AG04450 (cell line): ENCODE measurements around the gene CLDN14. TPM values are rescaled to one million over a fixed set of nuclear protein-coding genes. Genes with fewer than 3 reads are reported as not detected.

Source experiments
- CTCF ChIA-PET: fragments of 300-600, 350-600 bp; formaldehyde crosslinking; extraction: SDS; loops from one replicate; lab custom pipeline; 2022; ENCODE audit warnings: antibody characterized with exemption, inconsistent platforms; lab: Charles Lee
- POLR2A ChIA-PET: fragments of 350-600 bp; formaldehyde crosslinking; extraction: SDS; loops from one replicate; lab custom pipeline; 2021; ENCODE audit warnings: antibody characterized with exemption, inconsistent platforms; lab: Yijun Ruan, JAX
- DNase-seq: peaks from one replicate; pipeline ENCODE4 v3.0.0-alpha.2; 2011; ENCODE audit warnings: low read depth, low spot score
- H3K27ac ChIP-seq: one replicate; pipeline ENCODE4 v1.5.1; 2012; ENCODE audit warnings: low read depth, low read length, control low read depth
- H3K27me3 ChIP-seq: one replicate; pipeline ENCODE4 v1.6.0; 2012; ENCODE audit warnings: low read length; ENCODE audit not compliant: control insufficient read depth, insufficient read depth
- H3K4me3 ChIP-seq: 2 replicates; pipeline ENCODE4 v1.5.1; 2011; ENCODE audit warnings: mild to moderate bottlenecking, low read depth, low read length, control low read depth
- H3K9me3 ChIP-seq: 2 replicates; pipeline ENCODE4 v1.5.1; 2012; ENCODE audit warnings: low read length; ENCODE audit not compliant: control insufficient read depth, insufficient read depth
- polyA plus RNA-seq: library from polyadenylated mRNA; depleted of rRNA; stranded (reverse); fragments of >200 nt; gene quantifications from 2 replicates; pipeline ENCODE4 v1.2.3, GENCODE V29; 2011
- TF ChIP-seq, protein P1 (sequence below): IDR thresholded peaks from 2 replicates; pipeline ENCODE4 v1.5.1; 2011; ENCODE audit warnings: low read depth, low read length, control low read depth, inconsistent platforms

Gene CLDN14
- polyA plus RNA-seq, 1 experiment = not detected

DNA sequence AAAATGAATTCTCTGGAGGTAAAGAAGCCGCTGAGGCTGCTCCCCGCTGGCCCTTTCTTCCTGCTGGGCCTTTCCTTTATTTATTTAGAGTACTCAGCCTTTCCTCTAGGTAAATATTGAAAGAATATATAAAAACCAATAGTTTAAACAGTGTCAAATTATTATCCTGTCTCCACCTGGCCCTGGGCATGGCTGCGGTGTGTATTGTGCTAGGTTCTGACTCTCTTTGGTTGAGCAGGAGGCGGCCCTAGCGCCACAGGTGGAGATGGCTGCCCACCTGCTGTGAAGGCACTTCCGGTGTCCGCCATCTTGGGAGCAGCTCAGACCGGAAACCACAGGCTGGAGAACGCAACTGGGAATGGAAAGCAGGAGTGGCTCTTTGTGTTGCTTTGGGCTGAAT, 29.0 kb upstream of the CLDN14 start:
- H3K27me3 ChIP-seq = peaks cover 34% of the 10 kb centered on the region
- H3K4me3 ChIP-seq = no peak overlapping the region
- H3K9me3 ChIP-seq = no peaks in the 10 kb centered on the region
- ChIA-PET POLR2A (no interaction called here), CTCF (no interaction called here)
- no peak for DNase-seq
- TF ChIP-seq, protein P1, sequence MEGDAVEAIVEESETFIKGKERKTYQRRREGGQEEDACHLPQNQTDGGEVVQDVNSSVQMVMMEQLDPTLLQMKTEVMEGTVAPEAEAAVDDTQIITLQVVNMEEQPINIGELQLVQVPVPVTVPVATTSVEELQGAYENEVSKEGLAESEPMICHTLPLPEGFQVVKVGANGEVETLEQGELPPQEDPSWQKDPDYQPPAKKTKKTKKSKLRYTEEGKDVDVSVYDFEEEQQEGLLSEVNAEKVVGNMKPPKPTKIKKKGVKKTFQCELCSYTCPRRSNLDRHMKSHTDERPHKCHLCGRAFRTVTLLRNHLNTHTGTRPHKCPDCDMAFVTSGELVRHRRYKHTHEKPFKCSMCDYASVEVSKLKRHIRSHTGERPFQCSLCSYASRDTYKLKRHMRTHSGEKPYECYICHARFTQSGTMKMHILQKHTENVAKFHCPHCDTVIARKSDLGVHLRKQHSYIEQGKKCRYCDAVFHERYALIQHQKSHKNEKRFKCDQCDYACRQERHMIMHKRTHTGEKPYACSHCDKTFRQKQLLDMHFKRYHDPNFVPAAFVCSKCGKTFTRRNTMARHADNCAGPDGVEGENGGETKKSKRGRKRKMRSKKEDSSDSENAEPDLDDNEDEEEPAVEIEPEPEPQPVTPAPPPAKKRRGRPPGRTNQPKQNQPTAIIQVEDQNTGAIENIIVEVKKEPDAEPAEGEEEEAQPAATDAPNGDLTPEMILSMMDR = no peak
- no peak overlapping the region for H3K27ac ChIP-seq

DNA sequence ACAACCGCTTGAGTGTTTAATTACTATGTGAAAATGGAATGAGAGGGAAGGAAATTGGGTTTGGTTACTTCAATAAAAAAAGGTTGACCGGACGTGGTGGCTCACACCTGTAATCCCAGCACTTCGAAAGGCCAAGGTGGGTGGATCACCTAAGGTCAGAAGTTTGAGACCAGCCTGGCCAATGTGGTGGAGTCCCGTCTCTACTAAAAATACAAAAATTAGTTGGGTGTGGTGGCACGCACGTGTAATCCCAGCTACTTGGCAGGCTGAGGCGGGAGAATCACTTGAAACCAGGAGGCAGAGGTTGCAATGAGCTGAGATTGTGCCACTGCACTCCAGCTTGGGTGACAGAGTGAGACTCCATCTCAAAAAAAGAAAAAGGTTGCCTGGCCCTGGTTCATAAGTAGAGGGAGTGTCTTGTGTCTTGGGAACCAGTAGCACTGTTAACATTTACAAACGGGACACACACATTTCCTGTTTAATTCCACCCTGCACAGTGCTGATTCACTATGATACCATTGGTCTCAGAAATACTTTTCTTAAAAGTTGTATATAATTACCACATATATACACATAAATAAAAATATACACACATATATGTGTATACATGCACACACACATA, 27.6 kb upstream of the CLDN14 start:
- DNase-seq = no peak
- Histone ChIP-seq H3K27me3 (peaks cover 25% of the 10 kb centered on the region), H3K27ac (no peak overlapping the region), H3K4me3 (no peak overlapping the region), H3K9me3 (no peaks in the 10 kb centered on the region)
- TF ChIP-seq, protein P1 = no peak
- ChIA-PET CTCF (interaction anchor here (0.6 to 1.6 kb wide), 2 partner anchors 421 to 431 kb away, joined by 3 read pairs; no protein-coding TSS in a partner anchor), POLR2A (no interaction called here)

DNA sequence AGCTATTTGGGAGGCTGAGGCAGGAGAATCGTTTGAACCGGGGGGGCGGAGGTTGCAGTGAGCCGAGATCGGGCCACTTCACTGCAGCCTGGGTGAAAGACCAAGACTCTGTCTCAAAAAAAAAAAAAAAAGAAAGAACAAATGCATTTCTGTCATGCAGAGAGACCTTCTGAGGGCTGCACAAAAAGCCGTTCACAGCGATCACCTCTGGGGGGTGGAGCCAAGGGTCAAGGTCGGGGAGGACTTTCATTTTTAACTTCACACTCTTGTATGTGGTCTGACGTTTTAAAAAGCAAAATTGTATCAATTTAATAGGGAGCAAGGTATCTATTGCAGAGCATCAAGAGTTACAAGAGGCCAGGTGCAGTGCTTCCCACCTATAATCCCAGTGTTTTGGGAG, 26.6 kb upstream of the CLDN14 start:
- no peak overlapping the region for H3K4me3 ChIP-seq
- peaks cover 15% of the 10 kb centered on the region for H3K27me3 ChIP-seq
- no peaks in the 10 kb centered on the region for H3K9me3 ChIP-seq
- POLR2A ChIA-PET = no interaction called here
- CTCF ChIA-PET = interaction anchor here (0.8 to 1.8 kb wide), 4 partner anchors 411 to 495 kb away, joined by 3 to 6 read pairs (median 5); no protein-coding TSS in a partner anchor
- no peak for DNase-seq
- TF ChIP-seq, protein P1 = no peak
- no peak overlapping the region for H3K27ac ChIP-seq

DNA sequence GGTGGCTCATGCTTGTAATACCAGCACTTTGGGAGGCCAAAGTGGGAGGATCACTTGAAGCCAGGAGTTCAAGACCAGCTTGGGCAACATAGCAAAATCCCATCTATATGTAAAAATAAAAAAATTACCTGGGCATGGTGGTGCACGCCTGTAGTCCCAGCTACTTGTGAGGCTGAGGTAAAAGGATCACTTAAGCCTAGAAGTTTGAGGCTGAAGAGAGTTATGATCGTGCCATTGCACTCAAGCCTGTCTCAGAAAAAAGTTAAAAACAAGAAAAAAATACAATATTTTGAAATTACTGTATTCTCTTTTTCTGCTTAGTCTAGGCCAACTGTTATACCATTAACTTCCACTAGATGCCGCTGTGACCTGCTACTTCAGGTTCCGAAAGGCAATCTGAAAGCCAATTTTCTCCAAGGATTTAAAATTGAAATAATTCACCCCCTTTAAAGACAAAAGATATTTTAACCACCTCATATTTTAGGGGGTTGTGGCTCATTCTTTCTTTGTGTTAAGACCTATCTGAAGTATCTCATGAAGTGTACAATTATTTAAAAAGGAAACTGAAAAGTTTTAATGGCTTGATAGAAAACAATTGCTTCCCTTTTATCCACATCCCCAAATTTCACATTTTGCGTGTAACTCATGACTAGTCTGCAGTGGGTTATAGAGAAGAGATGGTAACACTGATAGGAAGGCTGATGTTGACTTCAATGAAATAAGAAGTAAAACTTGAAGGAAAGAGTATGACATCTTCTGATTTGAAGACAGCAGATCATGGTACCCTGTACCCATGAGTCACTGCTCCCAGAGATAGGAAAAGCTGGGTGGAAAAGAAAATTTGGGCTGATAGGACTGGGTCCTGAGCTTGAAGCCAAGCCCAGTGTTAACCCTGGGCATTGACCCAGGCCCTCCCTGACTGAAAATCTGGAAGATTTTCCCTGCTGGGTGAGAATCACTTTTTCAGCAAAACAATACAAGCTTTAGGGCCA, 24.4 kb upstream of the CLDN14 start:
- H3K27ac ChIP-seq = no peak overlapping the region
- ChIA-PET POLR2A (no interaction called here), CTCF (interaction anchor here (0.6 to 2.1 kb wide), 27 partner anchors 13 to 506 kb away, joined by 3 to 11 read pairs (median 4); no protein-coding TSS in a partner anchor)
- H3K9me3 ChIP-seq = no peaks in the 10 kb centered on the region; the same call in 1 of the 2 replicates
- TF ChIP-seq, protein P1 = peak; percentile 87
- peaks cover 9% of the 10 kb centered on the region for H3K27me3 ChIP-seq
- no peak overlapping the region for H3K4me3 ChIP-seq
- DNase-seq = peak; percentile 24
